Kidney (tissue), 14 donors: Measurements from ENCODE around the gene LY6G5C. TPM values are rescaled to one million over a fixed set of nuclear protein-coding genes. Genes with fewer than 3 reads are reported as not detected.

Source experiments
- DNase-seq, 5 donors: peaks; one replicate each; pipeline ENCODE4 v3.0.0-alpha.2; 2013 to 2020
- FAIRE-seq: peaks from 2 replicates; lab custom pipeline; 2012; peaks lifted over from hg19 to GRCh38; lab: Jason Lieb, UNC
- H3K27ac ChIP-seq, 2 donors: one replicate each; pipeline ENCODE4 v1.7.0; 2013; ENCODE audit warnings: low read depth in 2 of 2, low read length in 2 of 2, inconsistent platforms in 1 of 2
- H3K27me3 ChIP-seq: one replicate; pipeline ENCODE4 v1.7.1; 2013; ENCODE audit warnings: low read length, inconsistent platforms; ENCODE audit not compliant: control insufficient read depth, insufficient read depth
- H3K36me3 ChIP-seq, 3 donors: one replicate each; pipeline versions ENCODE4 v1.7.0 to v1.7.1; 2013; ENCODE audit warnings: low read length in 3 of 3, control low read depth in 1 of 3, inconsistent platforms in 1 of 3; ENCODE audit not compliant: insufficient read depth in 3 of 3, control insufficient read depth in 2 of 3
- H3K4me1 ChIP-seq, 3 donors: one replicate each; pipeline versions ENCODE4 v1.7.0 to v1.7.1; 2013; ENCODE audit warnings: low read length in 3 of 3, inconsistent platforms in 1 of 3, low read depth in 1 of 3; ENCODE audit not compliant: control insufficient read depth in 2 of 3, insufficient read depth in 2 of 3
- H3K4me3 ChIP-seq, 3 donors: one replicate each; pipeline versions ENCODE4 v1.7.0 to v1.8.1; 2013; ENCODE audit warnings: low read length in 3 of 3, control low read depth in 1 of 3, inconsistent platforms in 1 of 3
- H3K9ac ChIP-seq, 3 donors: one replicate each; pipeline versions ENCODE4 v1.7.0 to v1.7.1; 2013; ENCODE audit warnings: low read length in 3 of 3, control low read depth in 1 of 3, inconsistent platforms in 1 of 3
- H3K9me3 ChIP-seq, 3 donors: one replicate each; pipeline versions ENCODE4 v1.7.0 to v1.7.1; 2013; ENCODE audit warnings: low read length in 3 of 3, control low read depth in 1 of 3, inconsistent platforms in 1 of 3; ENCODE audit not compliant: control insufficient read depth in 2 of 3, insufficient read depth in 1 of 3
- intact Hi-C: fragments of 100-400 bp; cut with DNase I; formaldehyde crosslinking; loops from one replicate; pipeline ENCODE4 v1.11.1; 2022
- polyA plus RNA-seq: library from polyadenylated mRNA; stranded (reverse); fragments of 350-450 nt; fragmentation: Illumina TruSeq; extraction: RNeasy Lipid Tissue Mini Kit (QIAGEN cat#74804); gene quantifications from one replicate; pipeline ENCODE4 v1.2.3, GENCODE V29; 2014; ENCODE audit warnings: low read depth, low replicate concordance; ENCODE audit not compliant: insufficient read depth
- total RNA-seq: library from RNA; stranded (reverse); fragmentation: NEBNext Ultra II Directional; extraction: Animal tissue kit (Norgen Biotek cat#: 25700); gene quantifications from one replicate; pipeline ENCODE4 v1.2.1, GENCODE V29; 2021
- TF ChIP-seq, protein P1 (sequence below): IDR thresholded peaks from 3 replicates; pipeline ENCODE4 v1.5.1; 2012; ENCODE audit warnings: mild to moderate bottlenecking, moderate library complexity, borderline replicate concordance; ENCODE audit not compliant: insufficient read depth; ENCODE audit errors: extremely low read depth
- donor health status: control.
- donor health status: control.
- donor health status: control.
- donor health status: control.
- donor health status: control.
- donor health status: DM: yes; HTN: yes; CAD: no.
- donor health status: Normal renal cell carcinoma (clear cell type).

Gene LY6G5C
- total and polyA plus RNA-seq, 2 donors from 2014 or later = 2.5 to 4.6 TPM

DNA sequence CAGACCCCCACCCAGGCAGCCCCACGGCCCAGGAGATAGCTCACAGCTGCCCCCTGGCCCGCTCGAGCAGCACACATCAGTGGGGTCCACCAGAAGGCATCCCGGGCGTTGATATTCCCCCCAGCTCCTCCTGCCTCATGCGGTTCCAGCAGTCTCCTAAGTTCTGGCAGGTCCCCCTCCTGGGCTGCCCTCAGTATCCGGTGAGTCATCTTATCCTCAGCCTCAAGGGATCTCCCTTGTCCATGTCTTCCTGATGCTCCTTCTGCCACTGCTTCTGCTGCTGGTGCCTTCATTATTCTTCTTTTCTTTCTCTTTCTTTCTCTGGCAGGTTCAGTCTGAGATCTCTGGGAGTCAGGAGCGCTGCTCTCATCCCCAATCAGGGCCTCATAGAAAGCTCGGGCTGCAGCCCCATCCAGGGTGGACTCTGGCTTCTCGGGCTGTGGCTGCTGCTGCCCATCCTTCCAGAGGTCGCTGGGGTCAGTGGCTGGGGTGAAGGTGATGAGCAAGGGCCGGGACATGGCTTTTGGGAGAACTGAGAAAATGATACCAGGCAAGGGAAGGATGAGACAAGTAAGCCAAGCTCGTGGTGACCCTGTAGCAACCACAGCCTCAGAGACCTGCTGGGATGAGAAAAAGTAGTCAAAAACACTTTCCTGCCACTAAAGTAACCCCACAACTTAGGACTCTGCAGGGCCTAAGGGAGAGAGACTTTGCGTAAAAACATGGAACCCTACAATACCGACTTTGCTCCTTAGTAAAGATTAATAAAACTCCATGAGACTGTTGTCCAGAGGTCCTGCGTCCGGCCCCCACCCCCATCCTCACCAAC lies 16.7 kb downstream of the LY6G5C start:
- Histone ChIP-seq H3K9me3 (no peaks in the 10 kb centered on the region), H3K27ac (peak overlapping the region; percentile 85 to 97), H3K4me3 (peak overlapping the region; percentile 89 to 94 (median 94)), H3K36me3 (peaks cover 12 to 20% (median 17%) of the 10 kb centered on the region in 3 donors), H3K27me3 (no peaks in the 10 kb centered on the region), H3K9ac (peak overlapping the region; percentile 67 to 77 (median 68)), H3K4me1 (peaks cover 2 to 36% (median 35%) of the 10 kb centered on the region in 3 donors)
- intact Hi-C loops = no loop called here
- TF ChIP-seq, protein P1, sequence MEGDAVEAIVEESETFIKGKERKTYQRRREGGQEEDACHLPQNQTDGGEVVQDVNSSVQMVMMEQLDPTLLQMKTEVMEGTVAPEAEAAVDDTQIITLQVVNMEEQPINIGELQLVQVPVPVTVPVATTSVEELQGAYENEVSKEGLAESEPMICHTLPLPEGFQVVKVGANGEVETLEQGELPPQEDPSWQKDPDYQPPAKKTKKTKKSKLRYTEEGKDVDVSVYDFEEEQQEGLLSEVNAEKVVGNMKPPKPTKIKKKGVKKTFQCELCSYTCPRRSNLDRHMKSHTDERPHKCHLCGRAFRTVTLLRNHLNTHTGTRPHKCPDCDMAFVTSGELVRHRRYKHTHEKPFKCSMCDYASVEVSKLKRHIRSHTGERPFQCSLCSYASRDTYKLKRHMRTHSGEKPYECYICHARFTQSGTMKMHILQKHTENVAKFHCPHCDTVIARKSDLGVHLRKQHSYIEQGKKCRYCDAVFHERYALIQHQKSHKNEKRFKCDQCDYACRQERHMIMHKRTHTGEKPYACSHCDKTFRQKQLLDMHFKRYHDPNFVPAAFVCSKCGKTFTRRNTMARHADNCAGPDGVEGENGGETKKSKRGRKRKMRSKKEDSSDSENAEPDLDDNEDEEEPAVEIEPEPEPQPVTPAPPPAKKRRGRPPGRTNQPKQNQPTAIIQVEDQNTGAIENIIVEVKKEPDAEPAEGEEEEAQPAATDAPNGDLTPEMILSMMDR = no peak
- no peak for FAIRE-seq
- DNase-seq = peak in 3 of 5 donors; percentile 36 to 78 (median 68)

DNA sequence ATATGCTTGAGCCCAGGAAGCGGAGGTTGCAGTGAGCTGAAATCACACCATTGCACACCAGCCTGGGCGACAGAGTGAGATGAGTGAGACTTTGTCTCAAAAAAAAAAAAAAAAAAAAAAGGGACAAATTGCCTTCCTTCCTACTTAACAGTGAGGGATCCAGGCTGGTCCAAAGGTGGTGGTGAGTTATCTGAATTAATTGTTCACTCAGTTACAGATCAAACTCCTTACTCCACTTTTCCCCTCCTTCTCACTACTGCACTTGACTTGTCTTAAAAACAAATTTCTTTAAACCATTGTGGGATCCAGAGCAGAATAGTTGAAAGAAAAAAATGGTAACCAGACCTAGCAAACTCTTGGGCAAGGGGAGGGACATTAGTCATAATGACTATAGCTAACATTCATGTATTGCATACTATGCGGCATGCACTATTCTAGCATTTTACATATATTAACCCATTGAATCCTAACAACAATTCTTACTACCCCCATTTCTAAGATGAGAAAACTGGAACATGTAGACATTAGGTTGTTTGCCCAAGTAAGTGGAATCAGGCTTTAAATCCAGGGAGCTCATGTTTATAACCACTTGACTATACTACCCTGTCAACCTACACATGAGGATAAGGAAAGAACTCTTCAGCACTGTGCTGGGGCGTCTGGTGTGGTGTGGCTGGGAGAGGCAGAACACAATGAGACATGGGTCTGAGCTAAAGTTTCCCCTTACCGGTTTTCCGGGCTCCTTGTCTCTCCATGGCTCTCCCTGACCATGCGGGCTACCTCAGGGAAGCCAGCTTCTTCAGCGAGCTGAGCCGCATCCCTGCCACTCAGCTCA lies 17.5 kb downstream of the LY6G5C start:
- Histone ChIP-seq H3K9me3 (no peaks in the 10 kb centered on the region), H3K27ac (peak overlapping the region; percentile 85 to 97), H3K4me1 (peaks cover 2 to 41% (median 40%) of the 10 kb centered on the region in 3 donors), H3K27me3 (no peaks in the 10 kb centered on the region), H3K4me3 (peak overlapping the region; percentile 89 to 94 (median 94)), H3K36me3 (peaks cover 5 to 12% (median 9%) of the 10 kb centered on the region in 3 donors), H3K9ac (peak overlapping the region in 2 of 3 donors; percentile 16 to 77)
- TF ChIP-seq, protein P1 = no peak
- intact Hi-C loops = no loop called here
- FAIRE-seq (no peak), DNase-seq (no peak)

DNA sequence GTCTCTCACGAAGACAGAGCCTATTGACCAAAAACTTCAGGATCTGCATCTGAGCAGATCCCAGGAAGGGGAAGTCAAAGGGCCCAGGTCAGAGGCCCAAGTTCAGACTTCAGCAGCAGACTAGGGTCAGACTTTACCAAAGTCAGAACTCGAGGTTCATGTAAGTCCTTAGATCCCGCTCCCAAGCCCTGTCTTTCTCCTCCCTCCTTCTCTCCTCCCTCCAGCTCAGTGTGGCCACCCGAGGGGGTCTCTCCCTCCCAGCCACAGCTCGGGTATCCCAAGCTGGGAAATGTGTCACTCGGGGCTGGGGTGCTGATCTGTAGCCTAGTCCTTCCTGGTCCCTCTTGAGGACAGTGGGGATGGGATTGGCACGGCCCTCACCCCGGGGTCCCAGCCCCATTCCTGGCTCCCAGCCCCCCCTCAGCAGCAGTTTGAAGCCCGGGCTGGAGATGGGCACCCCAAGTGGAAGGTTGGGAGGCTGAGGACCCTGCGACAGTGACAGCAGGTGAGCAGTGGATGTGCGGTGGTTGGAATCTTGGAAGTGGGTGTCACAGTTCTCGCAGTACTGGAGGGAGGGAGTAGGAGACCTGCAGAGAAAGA lies 18.6 kb downstream of the LY6G5C start:
- Histone ChIP-seq H3K4me1 (peaks cover 2 to 48% (median 40%) of the 10 kb centered on the region in 3 donors), H3K9me3 (no peaks in the 10 kb centered on the region), H3K27ac (peak overlapping the region in 1 of 2 donors; percentile 17), H3K4me3 (peak overlapping the region in 1 of 3 donors; percentile 94), H3K36me3 (peaks cover 0 to 7% (median 6%) of the 10 kb centered on the region in 3 donors), H3K27me3 (no peaks in the 10 kb centered on the region), H3K9ac (no peak overlapping the region)
- intact Hi-C loops = no loop called here
- DNase-seq = no peak
- TF ChIP-seq, protein P1 = no peak
- no peak for FAIRE-seq
